ENCODE measurements around the gene PRODH2. TPM values are rescaled to one million over a fixed set of nuclear protein-coding genes. Genes with fewer than 3 reads are reported as not detected.
A peak's percentile ranks its signal among the peaks of the same experiment; 100 is the strongest.

The PRODH2 gene
- total RNA-seq, 2 experiments from 2014 or later, result not detected

DNA sequence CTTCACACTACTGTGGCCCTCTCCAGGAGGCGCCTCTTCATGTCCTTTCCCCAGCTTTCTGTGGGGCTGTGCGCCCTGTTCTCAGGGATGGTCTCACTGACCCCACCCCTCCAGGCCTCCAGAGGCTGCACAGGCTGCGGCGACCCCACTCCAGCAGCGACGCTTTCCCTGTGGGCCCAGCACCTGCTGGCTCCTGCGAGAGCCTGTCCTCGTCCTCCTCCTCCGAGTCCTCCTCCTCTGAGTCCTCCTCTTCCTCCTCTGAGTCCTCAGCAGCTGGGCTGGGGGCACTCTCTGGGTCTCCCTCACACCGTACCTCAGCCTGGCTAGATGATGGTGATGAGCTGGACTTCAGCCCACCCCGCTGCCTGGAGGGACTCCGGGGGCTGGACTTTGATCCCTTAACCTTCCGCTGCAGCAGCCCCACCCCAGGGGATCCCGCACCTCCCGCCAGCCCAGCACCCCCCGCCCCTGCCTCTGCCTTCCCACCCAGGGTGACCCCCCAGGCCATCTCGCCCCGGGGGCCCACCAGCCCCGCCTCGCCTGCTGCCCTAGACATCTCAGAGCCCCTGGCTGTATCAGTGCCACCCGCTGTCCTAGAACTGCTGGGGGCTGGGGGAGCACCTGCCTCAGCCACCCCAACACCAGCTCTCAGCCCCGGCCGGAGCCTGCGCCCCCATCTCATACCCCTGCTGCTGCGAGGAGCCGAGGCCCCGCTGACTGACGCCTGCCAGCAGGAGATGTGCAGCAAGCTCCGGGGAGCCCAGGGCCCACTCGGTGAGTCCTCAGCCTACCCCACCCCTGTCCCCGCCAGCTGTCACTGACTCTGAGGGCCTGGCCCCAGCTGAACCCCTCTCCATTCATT lies 26.1 kb downstream of the PRODH2 start:
- POLR2A ChIA-PET, result interaction anchor here (1.0 kb wide), 1 partner anchor 10 kb away, joined by 3 read pairs; no protein-coding TSS in a partner anchor
- Mint-ChIP-seq H3K27ac (no peak overlapping the region), H3K4me1 (peaks cover 6% of the 10 kb centered on the region), H3K27me3 (no peaks in the 10 kb centered on the region), H3K4me3 (no peak overlapping the region), H3K36me3 (peaks cover 6% of the 10 kb centered on the region), H3K9me3 (no peaks in the 10 kb centered on the region)
- DNase-seq (no peak), ATAC-seq (ENCODE audit: low read depth) (no peak)

GRCh38 chr19:35785339-35785627 lies 27.4 kb downstream of the PRODH2 start:
- POLR2A ChIA-PET, result interaction anchor here (1.0 kb wide), 1 partner anchor 9 kb away, joined by 3 read pairs; no protein-coding TSS in a partner anchor
- Mint-ChIP-seq H3K27me3 (no peaks in the 10 kb centered on the region), H3K4me1 (peaks cover 6% of the 10 kb centered on the region), H3K4me3 (no peak overlapping the region), H3K36me3 (peaks cover 9% of the 10 kb centered on the region), H3K9me3 (no peaks in the 10 kb centered on the region), H3K27ac (no peak overlapping the region)
- ATAC-seq (ENCODE audit: low read depth) (no peak), DNase-seq (no peak)

- Mint-ChIP-seq H3K27me3 (no peaks in the 10 kb centered on the region), H3K9me3 (no peaks in the 10 kb centered on the region), H3K4me3 (no peak overlapping the region), H3K27ac (no peak overlapping the region), H3K36me3 (peaks cover 9% of the 10 kb centered on the region), H3K4me1 (peaks cover 6% of the 10 kb centered on the region)
- no peak for DNase-seq
- no peak for ATAC-seq (ENCODE audit: low read depth)
- POLR2A ChIA-PET, result no interaction called here
These were observed 27.9 kb downstream of the PRODH2 start for GRCh38 chr19:35784503-35785338.

DNA sequence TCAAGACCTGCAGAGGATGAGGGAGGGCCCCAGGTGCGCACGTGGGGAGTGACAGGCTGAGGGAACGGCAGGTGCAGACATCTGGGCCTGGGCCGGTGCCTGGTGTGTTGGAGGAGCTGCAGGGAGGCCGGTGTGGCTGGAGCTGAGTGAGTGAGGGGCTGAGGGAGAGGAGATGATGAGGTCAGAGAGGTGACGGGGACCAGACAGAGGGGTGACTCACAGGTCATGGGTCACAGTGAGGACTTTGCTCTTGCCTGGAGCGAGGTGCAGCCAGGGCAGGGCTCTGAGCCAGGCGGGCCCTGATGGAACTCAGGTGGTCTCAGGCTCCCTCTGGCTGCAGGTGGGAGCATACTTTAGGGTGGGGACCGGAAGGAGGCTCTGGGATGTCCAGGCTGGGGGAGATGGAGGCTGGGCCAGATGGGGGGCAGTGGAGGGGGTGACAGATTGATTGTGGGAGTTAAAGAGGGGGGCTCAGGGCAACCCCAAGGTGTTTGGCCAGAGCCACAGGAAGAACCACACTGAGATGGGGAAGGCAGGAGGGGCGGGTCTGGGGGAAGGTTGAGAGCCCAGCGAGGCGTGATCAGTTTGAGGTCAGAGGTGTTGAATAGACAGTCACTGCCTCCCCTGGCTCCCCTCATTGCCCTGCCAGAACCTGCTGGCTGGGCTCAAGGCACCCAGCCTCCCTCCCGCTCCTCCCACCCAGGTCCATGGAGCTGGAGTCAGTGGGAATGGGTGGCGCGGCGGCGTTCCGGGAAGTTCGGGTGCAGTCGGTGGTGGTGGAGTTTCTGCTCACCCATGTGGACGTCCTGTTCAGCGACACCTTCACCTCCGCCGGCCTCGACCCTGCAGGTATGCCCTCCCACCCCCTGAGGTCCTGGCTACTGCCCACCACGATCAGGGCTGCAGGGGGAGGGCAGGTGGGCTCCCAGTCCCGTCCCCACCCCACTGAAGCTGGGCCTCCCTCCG lies 28.9 kb downstream of the PRODH2 start:
- Mint-ChIP-seq H3K36me3 (peaks cover 9% of the 10 kb centered on the region), H3K27me3 (no peaks in the 10 kb centered on the region), H3K27ac (no peak overlapping the region), H3K4me3 (no peak overlapping the region), H3K9me3 (no peaks in the 10 kb centered on the region), H3K4me1 (peaks cover 8% of the 10 kb centered on the region)
- ATAC-seq (ENCODE audit: low read depth), result no peak
- POLR2A ChIA-PET, result no interaction called here
- no peak for DNase-seq

DNA sequence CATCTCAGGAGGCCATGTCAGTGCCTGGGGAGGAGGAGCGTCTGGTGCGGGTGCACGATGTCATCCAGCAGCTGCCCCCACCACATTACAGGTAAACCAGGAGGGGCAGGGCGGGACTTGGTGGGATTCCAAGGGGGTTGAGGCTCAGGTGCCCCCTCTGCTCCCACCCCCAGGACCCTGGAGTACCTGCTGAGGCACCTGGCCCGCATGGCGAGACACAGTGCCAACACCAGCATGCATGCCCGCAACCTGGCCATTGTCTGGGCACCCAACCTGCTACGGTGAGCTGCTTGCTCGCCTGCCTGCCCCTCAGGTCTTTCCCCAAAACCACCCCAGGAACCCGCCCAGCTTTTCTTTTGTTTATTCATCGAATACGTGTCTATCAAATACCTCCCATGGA lies 30.1 kb downstream of the PRODH2 start:
- Mint-ChIP-seq H3K27ac (no peak overlapping the region), H3K36me3 (peaks cover 10% of the 10 kb centered on the region), H3K27me3 (no peaks in the 10 kb centered on the region), H3K9me3 (no peaks in the 10 kb centered on the region), H3K4me1 (peaks cover 8% of the 10 kb centered on the region), H3K4me3 (no peak overlapping the region)
- POLR2A ChIA-PET, result no interaction called here
- DNase-seq (no peak), ATAC-seq (ENCODE audit: low read depth) (no peak)

DNA sequence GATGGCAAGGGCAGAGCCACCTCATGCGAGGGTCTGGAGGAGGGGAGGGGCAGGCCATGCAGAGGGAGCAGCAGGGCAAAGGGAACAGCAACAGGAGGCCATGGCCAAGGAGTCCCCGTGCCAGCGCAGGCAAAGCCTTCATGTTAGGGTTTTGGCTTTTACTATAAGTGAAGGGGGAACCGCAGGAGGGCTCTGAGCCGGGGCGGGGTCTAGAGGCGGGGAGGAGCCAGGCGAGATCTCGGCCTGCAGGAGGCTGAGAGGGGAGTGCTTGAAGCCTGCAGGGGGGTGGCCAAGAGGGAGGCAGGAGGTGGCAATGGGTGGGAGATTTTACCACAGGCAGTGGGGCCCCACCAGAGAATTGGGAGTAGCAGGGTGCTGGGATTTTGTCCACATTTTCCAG lies 31.0 kb downstream of the PRODH2 start:
- ATAC-seq (ENCODE audit: low read depth), result no peak

GRCh38 chr19:35780717-35781116 lies 31.9 kb downstream of the PRODH2 start:
- no peak overlapping the region for H3K4me3 Mint-ChIP-seq
- H3K9me3 Mint-ChIP-seq, result no peaks in the 10 kb centered on the region
- ATAC-seq (ENCODE audit: low read depth) (no peak), DNase-seq (no peak)
- POLR2A ChIA-PET, result no interaction called here
- no peak overlapping the region for H3K27ac Mint-ChIP-seq
- H3K27me3 Mint-ChIP-seq, result no peaks in the 10 kb centered on the region
- peaks cover 10% of the 10 kb centered on the region for H3K36me3 Mint-ChIP-seq
- peaks cover 20% of the 10 kb centered on the region for H3K4me1 Mint-ChIP-seq

More for the DNA sequence above, 31.0 kb downstream of the PRODH2 start:
- H3K27me3 Mint-ChIP-seq, result no peaks in the 10 kb centered on the region
- POLR2A ChIA-PET, result no interaction called here
- H3K27ac Mint-ChIP-seq, result no peak overlapping the region
- DNase-seq, result no peak
- peaks cover 13% of the 10 kb centered on the region for H3K4me1 Mint-ChIP-seq
- H3K4me3 Mint-ChIP-seq, result no peak overlapping the region
- H3K9me3 Mint-ChIP-seq, result no peaks in the 10 kb centered on the region
- peaks cover 10% of the 10 kb centered on the region for H3K36me3 Mint-ChIP-seq

DNA sequence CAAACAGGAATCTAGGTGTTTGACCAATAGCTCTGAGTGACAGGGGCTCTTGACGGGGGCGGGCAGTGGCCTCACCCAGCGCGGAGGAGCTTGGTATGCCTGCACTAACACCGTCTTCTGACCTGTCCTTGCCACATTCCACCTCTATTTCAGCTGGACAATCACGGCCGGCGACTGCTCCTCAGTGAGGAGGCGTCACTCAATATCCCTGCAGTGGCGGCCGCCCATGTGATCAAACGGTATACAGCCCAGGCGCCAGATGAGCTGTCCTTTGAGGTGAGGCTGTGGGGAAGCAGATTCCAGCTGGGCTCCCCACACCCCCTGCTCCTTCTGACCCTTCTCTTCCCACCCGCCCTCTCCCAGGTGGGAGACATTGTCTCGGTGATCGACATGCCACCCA lies 32.6 kb downstream of the PRODH2 start:
- Mint-ChIP-seq H3K27ac (no peak overlapping the region), H3K36me3 (peaks cover 10% of the 10 kb centered on the region), H3K9me3 (no peaks in the 10 kb centered on the region), H3K4me1 (peaks cover 22% of the 10 kb centered on the region), H3K4me3 (no peak overlapping the region), H3K27me3 (no peaks in the 10 kb centered on the region)
- no peak for ATAC-seq (ENCODE audit: low read depth)
- no peak for DNase-seq
- POLR2A ChIA-PET, result no interaction called here

- Mint-ChIP-seq H3K36me3 (peaks cover 10% of the 10 kb centered on the region), H3K4me1 (peaks cover 28% of the 10 kb centered on the region), H3K27ac (no peak overlapping the region), H3K4me3 (no peak overlapping the region), H3K9me3 (no peaks in the 10 kb centered on the region), H3K27me3 (no peaks in the 10 kb centered on the region)
- ATAC-seq (ENCODE audit: low read depth) (no peak), DNase-seq (no peak)
- POLR2A ChIA-PET, result no interaction called here
These were observed 33.6 kb downstream of the PRODH2 start for GRCh38 chr19:35779033-35779432.

DNA sequence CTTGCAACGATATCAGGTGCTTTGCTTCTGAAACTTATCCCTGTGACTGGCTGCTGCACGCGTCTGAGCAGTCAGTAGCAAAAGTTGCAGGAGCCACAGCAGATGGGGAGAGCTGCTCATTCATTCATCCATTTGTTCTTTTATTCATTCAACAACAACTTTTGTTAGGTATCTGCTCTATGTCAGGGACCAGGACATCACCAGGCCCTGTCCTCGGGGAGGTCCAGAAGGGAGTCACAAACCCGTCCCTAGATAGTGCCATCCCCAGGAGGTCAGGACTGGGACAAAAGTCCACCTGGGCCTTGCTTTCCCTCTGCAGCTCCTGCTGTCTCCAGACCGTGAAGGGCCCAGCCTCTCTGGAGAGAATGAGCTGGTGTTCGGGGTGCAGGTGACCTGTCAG lies 34.7 kb downstream of the PRODH2 start:
- Mint-ChIP-seq H3K4me1 (peaks cover 23% of the 10 kb centered on the region), H3K27me3 (no peaks in the 10 kb centered on the region), H3K4me3 (no peak overlapping the region), H3K36me3 (peaks cover 7% of the 10 kb centered on the region), H3K27ac (no peak overlapping the region), H3K9me3 (no peaks in the 10 kb centered on the region)
- POLR2A ChIA-PET, result no interaction called here
- ATAC-seq (ENCODE audit: low read depth), result no peak
- DNase-seq, result no peak

DNA sequence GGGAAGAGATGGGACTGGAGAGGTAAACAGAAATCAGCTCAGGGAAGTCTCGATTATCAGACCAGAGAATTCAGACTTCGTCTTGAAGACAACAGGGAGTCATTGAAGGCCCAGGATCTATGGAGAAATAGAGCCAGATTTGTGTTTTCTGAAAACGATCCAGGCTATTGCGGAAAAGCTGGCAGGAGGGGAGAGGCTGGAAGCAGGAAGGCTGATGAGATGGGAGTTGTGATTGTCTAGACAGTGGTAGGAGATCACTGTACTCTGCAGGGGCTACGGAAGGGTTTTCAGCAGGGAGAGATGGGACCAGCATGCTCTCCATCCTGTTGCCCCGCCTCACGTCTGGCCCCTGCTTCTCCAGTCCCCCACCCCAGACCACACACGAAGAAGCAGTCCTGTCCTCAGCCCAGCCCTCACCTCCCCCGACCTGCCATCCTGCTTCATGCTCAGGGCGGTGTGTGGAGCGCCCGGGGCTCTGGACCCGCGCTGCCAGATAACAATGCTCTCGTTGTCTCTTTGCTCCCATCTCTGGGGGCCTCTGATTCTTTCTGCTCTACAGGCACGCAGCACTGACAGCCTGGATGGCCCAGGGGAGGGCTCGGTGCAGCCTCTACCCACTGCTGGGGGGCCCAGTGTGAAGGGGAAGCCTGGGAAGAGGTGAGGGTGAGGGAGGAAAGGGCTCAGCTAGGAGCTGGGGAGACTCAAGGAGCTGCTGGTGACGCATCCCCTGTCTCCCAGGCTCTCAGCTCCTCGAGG lies 35.4 kb downstream of the PRODH2 start:
- peak overlapping the region; percentile 95 for H3K4me3 Mint-ChIP-seq
- H3K36me3 Mint-ChIP-seq, result peaks cover 5% of the 10 kb centered on the region
- H3K4me1 Mint-ChIP-seq, result peaks cover 22% of the 10 kb centered on the region
- ATAC-seq (ENCODE audit: low read depth), result no peak
- POLR2A ChIA-PET, result interaction anchor here (0.8 kb wide), 1 partner anchor 9 kb away, joined by 3 read pairs; no protein-coding TSS in a partner anchor
- peak overlapping the region; percentile 2 for H3K27ac Mint-ChIP-seq
- H3K27me3 Mint-ChIP-seq, result no peaks in the 10 kb centered on the region
- no peak for DNase-seq
- no peaks in the 10 kb centered on the region for H3K9me3 Mint-ChIP-seq

DNA sequence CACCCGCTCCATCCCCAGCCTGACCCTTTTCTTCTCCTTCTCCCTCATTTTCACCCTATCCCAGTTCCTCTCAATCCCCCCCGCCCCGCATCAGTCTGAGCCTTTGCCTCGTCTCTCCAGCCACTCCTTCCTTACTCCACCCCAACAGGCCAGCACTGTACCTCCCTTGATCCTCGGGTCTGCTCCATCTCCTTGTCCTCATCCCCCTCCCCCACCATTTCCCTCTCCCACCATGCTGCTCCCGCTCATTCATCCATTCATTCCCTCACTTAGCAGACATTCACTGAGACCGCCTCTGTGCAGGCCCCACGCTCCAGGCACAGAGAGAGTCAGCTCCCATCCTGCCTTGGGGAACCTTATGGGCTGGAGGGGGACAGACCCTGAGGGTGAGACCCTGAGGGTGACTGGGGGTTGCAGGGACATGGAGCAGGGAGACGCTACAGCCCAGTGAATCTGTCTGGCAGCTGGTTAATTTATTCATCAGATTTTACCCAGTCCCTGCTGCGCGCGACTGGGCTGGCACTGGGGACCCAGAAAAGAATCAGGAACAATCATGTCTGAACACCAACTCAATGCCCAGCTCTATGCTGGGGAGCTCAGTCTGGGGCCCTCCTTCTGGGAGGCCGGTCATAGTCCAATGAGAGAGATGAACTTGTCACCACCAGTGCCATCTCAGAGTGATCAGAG lies 36.4 kb downstream of the PRODH2 start:
- Mint-ChIP-seq H3K36me3 (peaks cover 4% of the 10 kb centered on the region), H3K4me3 (peak overlapping the region; percentile 95), H3K4me1 (peaks cover 22% of the 10 kb centered on the region), H3K27me3 (no peaks in the 10 kb centered on the region), H3K9me3 (no peaks in the 10 kb centered on the region), H3K27ac (peak overlapping the region; percentile 88)
- DNase-seq (no peak), ATAC-seq (ENCODE audit: low read depth) (no peak)
- POLR2A ChIA-PET, result interaction anchor here (0.8 to 1.2 kb wide), 2 partner anchors 10 to 277 kb away, joined by 3 read pairs; partner anchors contain the start of gene THAP8

Measured in activated naive CD8-positive, alpha-beta T cell treated with anti-CD3 and anti-CD28 coated beads, Interleukin-2, amount 10 ng/mL, durations not matched to agents 7 days and 5 days (primary cell).